Transverse colon (tissue), 3 donors: ENCODE measurements around the gene ZNF823.

Experiments used
- EP300 ChIP-seq: sonication (generic); formaldehyde crosslinking; IDR thresholded peaks from one replicate; pipeline ENCODE4 v1.6.1; 2017; ENCODE audit warnings: antibody characterized with exemption, low read depth
- TF ChIP-seq, protein P1 (sequence below), 5 experiments: fragments of 200-600 bp in 3 of 5; fragments of 450-650 bp in 2 of 5; sonication (generic) in 3 of 5; IDR thresholded peaks; 1 replicate in 2 of 5; 2 replicates in 3 of 5; pipeline ENCODE4 v1.5.1; 2016 to 2017; ENCODE audit warnings: antibody characterized with exemption in 5 of 5, inconsistent platforms in 3 of 5, mild to moderate bottlenecking in 2 of 5, moderate library complexity in 1 of 5

DNA sequence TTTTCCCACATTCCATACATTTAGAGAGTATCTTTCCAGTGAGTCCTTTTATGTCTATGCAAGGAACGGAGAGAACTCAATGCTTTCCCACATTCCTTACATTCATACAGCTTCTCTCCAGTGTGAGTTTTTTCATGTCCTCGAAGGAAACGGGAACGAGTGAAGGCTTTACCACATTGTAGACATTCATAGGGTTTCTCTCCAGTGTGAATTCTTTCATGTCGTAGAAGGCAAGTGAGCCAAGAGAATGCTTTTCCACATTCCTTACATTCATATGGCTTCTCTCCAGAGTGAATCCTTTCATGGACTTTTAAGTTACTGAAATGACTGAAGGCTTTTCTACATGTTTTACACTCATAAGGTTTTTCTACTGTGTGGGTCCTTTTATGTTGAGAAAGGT is 17.1 kb downstream of the ZNF823 start:
- TF ChIP-seq, protein P1, sequence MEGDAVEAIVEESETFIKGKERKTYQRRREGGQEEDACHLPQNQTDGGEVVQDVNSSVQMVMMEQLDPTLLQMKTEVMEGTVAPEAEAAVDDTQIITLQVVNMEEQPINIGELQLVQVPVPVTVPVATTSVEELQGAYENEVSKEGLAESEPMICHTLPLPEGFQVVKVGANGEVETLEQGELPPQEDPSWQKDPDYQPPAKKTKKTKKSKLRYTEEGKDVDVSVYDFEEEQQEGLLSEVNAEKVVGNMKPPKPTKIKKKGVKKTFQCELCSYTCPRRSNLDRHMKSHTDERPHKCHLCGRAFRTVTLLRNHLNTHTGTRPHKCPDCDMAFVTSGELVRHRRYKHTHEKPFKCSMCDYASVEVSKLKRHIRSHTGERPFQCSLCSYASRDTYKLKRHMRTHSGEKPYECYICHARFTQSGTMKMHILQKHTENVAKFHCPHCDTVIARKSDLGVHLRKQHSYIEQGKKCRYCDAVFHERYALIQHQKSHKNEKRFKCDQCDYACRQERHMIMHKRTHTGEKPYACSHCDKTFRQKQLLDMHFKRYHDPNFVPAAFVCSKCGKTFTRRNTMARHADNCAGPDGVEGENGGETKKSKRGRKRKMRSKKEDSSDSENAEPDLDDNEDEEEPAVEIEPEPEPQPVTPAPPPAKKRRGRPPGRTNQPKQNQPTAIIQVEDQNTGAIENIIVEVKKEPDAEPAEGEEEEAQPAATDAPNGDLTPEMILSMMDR (IDR thresholded peaks at IDR 0.05) = no peak
- TF ChIP-seq EP300 = no peak
